ENCODE measurements around the gene KCNMA1.
"Not testable (repeated sequence)": the region's sequence is repeated elsewhere in the genome, so short reads cannot be mapped to it uniquely, and the experiment has no call there.

The KCNMA1 gene

GRCh38 chr10:77661674-77662073 is 24.1 kb upstream of the KCNMA1 start:
- no peak for DNase-seq

DNA sequence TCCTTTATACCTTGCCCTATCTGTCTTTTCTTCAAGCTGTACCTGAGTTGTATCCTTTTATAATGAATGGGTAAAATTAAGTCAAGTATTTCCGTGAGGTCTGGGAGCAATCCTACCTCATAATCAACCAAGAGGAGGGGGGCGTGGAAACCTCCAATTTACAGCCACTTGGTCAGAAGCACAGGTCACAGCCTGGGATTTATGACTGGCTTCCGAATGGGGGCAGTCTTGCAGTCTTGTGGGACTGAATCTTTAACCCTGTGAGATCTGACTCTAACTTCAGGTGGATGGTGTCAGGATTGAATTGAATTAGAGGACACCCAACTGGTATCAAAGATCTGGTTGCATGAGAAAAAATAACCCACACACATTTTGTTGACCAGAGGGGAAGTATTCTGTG is 23.5 kb upstream of the KCNMA1 start:
- DNase-seq = no peak

- DNase-seq = not testable (repeated sequence)
These were observed 21.6 kb upstream of the KCNMA1 start for GRCh38 chr10:77659046-77659670.

DNA sequence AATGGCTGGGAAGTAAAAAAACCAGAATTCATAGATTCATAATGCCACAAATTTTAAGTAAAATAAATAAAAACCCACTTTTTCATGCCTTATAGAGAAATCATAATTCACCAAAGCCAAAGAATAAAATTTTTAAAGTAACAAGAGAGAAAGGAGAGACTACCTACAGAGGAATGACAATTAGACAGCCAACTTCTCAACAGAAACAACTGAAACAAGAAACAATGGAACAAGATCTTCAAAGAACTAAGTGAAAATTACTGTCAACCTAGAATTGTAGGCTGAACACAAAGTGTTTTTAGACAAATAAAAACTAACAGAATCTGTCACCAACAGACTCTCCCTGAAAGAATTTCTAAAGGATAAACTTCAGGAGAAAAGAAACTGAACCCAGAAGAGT is 15.6 kb upstream of the KCNMA1 start:
- no peak for DNase-seq

- no peak for DNase-seq
These were observed 12.0 kb upstream of the KCNMA1 start for GRCh38 chr10:77649333-77650331.

GRCh38 chr10:77648472-77648871 is 10.9 kb upstream of the KCNMA1 start:
- DNase-seq = no peak

DNA sequence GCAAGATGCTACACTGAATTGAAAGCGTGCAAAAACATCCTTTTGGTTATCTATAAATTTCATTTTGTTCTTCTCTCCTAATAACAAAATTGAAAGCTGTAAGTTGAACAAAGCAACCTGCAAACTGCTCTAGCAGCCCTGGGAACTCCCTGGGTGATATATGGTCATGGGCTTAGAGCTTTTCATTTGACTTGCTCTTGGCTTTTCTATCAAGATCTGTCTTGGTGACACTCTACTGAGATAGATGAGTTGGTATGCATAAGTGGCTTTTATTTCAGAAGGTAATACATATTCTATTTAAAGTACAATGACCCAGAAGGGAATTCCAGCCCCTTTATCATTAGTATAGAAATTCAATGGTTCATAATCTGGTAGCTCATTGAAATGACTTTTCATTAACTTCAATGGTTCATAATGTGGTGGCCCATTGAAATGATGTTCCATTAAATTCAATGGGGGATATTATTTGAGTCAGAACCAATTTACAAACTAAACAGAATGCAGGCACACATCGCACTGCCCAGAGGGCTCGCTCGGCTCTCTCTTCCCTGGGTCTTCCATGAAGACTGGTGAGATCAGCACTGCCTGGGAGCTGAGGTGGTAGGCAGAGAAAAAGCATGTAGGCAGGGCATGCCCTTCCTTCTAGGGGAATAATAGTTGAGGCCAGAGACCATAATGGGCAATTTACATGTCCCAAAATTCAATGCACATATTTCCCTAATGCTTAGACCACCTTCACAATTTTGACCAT is 10.1 kb upstream of the KCNMA1 start:
- DNase-seq = no peak

DNA sequence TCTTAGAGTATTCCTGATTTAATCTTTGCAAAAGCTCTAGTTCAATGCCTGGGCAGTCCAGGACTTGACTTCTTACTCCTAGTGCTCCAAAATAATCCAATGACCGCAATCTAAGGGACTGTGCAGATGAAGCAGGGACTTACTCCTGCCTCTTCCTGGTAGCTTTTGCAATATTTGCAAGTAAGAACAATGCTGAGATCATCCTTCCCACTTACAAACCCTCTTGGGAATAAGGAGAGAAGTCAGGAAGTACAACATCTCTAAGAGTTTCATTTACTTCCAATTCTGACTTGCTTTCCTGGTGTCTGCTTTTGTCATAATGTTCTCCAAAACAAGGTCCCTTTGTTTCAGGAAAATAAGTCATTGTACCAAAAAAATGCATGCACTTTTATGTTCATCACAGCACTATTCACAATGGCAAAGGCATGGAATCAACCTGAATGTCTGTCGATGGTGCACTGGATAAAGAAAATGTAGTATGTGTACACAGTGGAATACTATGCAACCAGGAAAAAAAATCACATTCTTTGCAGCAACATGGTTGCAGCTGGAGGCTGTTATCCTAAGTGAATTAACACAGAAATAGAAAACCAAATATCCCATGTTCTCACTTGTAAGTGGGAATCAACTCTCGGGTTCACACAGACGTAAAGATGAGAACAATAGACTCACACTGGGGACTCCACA is 7.1 kb upstream of the KCNMA1 start:
- no peak for DNase-seq

DNA sequence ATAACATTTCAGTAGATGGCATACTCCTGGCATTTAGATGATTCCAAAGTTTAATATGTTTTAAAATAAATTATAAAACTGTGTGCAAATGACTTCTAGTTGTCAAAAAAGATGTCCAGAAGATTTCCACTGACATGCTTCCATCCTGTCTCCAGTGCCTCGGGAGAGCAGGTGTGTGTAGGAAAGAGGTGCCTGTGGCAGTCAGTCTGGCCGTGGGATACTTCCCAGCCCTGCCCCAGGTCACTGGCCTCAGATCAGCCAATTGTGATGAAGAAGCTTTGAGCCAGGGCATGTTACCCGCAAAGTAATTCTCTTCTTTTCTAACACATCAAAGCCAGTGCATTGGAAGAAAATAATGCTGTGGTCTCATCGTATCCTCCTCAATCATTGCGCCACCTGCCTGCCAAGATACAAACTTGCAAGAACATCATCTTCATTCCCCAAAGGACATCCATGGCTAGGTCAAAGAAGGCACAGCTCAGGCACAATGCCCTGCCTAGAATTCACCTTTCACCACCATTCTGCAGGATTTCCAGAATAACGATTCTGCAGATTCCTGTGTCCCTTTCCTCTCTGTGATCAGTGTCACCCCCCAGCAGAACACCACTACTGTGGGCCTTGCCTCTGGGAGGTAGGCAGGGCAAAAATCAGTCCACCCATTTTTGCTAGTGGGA is 6.3 kb upstream of the KCNMA1 start:
- peak; percentile 55 for DNase-seq

GRCh38 chr10:77641788-77642397 is 4.3 kb upstream of the KCNMA1 start:
- DNase-seq = peak; percentile 66

GRCh38 chr10:77641344-77641743 is 3.7 kb upstream of the KCNMA1 start:
- no peak for DNase-seq

- DNase-seq = no peak
These were observed 2.6 kb upstream of the KCNMA1 start for GRCh38 chr10:77640167-77640566.

GRCh38 chr10:77639756-77640155 is 2.1 kb upstream of the KCNMA1 start:
- DNase-seq = no peak

GRCh38 chr10:77638321-77639101 is 903 bp upstream of the KCNMA1 start:
- no peak for DNase-seq

DNA sequence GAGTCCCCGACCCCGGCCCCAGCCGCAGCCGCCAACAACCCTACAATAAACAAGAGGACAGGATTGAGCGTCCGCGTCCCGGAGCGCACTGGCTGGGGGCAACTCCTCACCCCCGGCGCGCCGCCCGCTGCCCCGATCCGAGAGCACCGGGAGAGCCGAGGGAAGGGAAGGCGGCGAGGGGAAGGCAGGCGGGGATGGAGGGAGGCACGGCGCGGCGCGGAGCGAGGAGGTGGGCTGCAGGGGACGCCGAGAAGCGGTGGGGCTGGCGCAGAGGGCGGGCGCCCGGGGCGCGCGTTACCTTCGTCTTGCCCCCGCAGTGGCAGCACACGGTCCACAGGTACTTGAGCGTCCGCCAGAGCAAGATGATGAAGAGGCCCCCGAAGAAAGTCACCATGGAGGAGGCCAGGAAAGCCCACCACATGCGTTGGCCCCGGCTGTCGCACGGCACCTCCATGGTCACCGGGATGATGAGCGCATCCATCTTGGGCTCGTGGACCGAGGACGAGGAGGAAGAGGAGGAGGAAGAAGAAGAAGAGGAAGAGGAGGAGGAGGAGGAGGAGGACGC is 559 bp downstream of the KCNMA1 start:
- DNase-seq = no peak

- no peak for DNase-seq
These were observed 1.2 kb downstream of the KCNMA1 start for GRCh38 chr10:77636282-77636966.

- no peak for DNase-seq
These were observed 2.0 kb downstream of the KCNMA1 start for GRCh38 chr10:77635402-77636227.

- no peak for DNase-seq
These were observed 2.7 kb downstream of the KCNMA1 start for GRCh38 chr10:77634939-77635338.

GRCh38 chr10:77633376-77633775 is 4.2 kb downstream of the KCNMA1 start:
- no peak for DNase-seq

Data from inflammatory macrophage treated with lipopolysaccharide for 4 hours (primary cell).